ENCODE data around the gene NSMCE4A. TPM values are rescaled to one million over a fixed set of nuclear protein-coding genes. Genes with fewer than 3 reads are reported as not detected.
A peak's percentile ranks its signal among the peaks of the same experiment; 100 is the strongest.
"Not testable (repeated sequence)": the region's sequence is repeated elsewhere in the genome, so short reads cannot be mapped to it uniquely, and the experiment has no call there.

NSMCE4A gene
- polyA plus RNA-seq, 2 donors = 39.8 to 61.4 TPM

DNA sequence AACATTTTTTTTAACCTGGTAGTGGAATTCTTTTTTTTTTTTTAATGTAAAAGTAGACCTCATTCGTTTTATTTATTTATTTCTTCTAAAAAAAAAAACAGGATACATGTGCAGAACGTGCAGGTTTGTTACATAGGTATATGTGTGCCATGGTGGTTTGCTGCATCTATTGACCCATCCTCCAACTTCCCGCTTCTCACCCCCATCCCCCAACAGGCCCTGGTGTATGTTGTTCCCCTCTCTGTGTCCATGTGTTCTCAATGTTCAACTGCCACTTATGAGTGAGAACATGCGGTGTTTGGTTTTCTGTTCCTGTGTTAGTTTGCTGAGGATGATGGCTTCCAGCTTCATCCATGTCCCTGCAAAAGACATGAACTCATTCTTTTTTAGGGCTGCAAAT lies 42.9 kb upstream of the NSMCE4A start:
- H3K4me1 ChIP-seq (ENCODE audit: control insufficient read depth in 2 of 2, insufficient read depth in 2 of 2, low read length in 1 of 2) = not testable (repeated sequence)
- WGBS, 2 donors = 75% methylated on average over 4 of the region's 4 CpGs

DNA sequence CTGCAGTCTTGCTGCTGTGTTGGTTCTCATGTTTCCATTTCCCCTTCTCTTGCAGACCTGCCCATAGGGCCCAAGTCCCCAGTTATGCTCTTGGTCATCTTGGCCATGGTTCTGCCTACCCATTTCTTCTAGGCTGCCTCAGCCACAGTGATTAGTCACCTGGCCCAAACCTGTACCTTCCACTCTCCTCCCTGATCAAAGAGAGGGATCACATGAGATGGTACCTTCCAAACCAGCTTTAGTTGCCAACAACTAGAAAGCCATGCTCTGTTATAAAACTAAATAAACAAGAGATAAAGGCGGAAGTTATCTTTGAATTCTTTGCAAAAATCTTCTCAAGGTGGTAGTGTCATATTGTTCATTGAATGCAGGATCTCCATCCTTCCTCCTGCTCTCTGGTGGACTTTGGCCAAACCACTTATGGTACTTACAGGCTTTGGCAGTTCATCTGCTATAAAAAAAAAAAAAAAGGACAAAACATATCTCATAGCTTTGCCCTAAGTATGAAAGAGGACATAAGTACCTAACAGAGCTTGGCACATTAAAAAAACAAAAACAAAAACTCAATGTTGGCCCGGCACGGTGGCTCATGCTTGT lies 39.7 kb upstream of the NSMCE4A start:
- WGBS, 2 donors = 35 to 64% methylated on average over 3 of the region's 3 CpGs
- no peak overlapping the region for H3K27ac ChIP-seq (ENCODE audit: low read depth in 2 of 2, low read length in 1 of 2)

More for the DNA sequence above, 42.9 kb upstream of the NSMCE4A start:
- H3K9me3 ChIP-seq (ENCODE audit: control insufficient read depth in 2 of 2, insufficient read depth in 1 of 2, low read depth in 1 of 2, low read length in 1 of 2); H3K36me3 ChIP-seq (ENCODE audit: control insufficient read depth in 2 of 2, insufficient read depth in 2 of 2, low read length in 1 of 2); H3K27me3 ChIP-seq (ENCODE audit: control insufficient read depth in 1 of 2, insufficient read depth in 2 of 2, low read length in 2 of 2): not testable (repeated sequence)
- peak overlapping the region in 1 of 2 donors; percentile 70 for H3K4me3 ChIP-seq (ENCODE audit: low read depth in 1 of 2, low read length in 2 of 2)
- H3K27ac ChIP-seq (ENCODE audit: low read depth in 2 of 2, low read length in 1 of 2) = peak overlapping the region in 1 of 2 donors; percentile 26

DNA sequence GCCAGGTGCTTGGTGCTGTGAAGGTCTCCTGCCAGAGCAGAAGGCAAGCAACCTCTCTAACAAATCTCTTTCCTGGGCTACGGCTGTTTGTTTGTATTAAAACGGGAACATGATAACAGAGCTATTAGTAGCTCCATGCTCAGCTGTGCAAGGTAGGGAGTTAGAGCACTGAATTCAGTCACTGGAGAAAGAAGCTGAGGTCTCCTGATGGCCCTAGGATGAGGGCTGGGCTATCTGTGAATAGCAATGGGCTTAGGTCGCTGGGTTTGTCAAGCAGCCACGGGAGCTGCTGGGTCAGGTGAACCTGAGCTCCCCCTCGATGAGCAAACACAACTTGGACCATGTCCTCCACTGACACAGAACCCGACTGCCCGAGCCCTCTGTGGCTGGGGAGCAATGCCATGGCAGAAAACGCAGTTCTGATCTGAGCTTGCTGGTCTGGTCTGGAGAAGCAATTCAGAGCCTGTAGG lies 38.3 kb upstream of the NSMCE4A start:
- H3K27ac ChIP-seq (ENCODE audit: low read depth in 2 of 2, low read length in 1 of 2) = no peak overlapping the region
- WGBS, 2 donors = 65 to 75% methylated on average over 8 of the region's 8 CpGs
- H3K9me3 ChIP-seq (ENCODE audit: control insufficient read depth in 2 of 2, insufficient read depth in 1 of 2, low read depth in 1 of 2, low read length in 1 of 2) = no peaks in the 10 kb centered on the region
- H3K4me3 ChIP-seq (ENCODE audit: low read depth in 1 of 2, low read length in 2 of 2) = no peak overlapping the region
- H3K4me1 ChIP-seq (ENCODE audit: control insufficient read depth in 2 of 2, insufficient read depth in 2 of 2, low read length in 1 of 2) = peaks cover 0 to 4% of the 10 kb centered on the region in 2 donors
- no peaks in the 10 kb centered on the region for H3K27me3 ChIP-seq (ENCODE audit: control insufficient read depth in 1 of 2, insufficient read depth in 2 of 2, low read length in 2 of 2)
- H3K36me3 ChIP-seq (ENCODE audit: control insufficient read depth in 2 of 2, insufficient read depth in 2 of 2, low read length in 1 of 2) = no peaks in the 10 kb centered on the region

More for the DNA sequence above, 39.7 kb upstream of the NSMCE4A start:
- no peak overlapping the region for H3K4me3 ChIP-seq (ENCODE audit: low read depth in 1 of 2, low read length in 2 of 2)
- no peaks in the 10 kb centered on the region for H3K9me3 ChIP-seq (ENCODE audit: control insufficient read depth in 2 of 2, insufficient read depth in 1 of 2, low read depth in 1 of 2, low read length in 1 of 2)
- no peaks in the 10 kb centered on the region for H3K36me3 ChIP-seq (ENCODE audit: control insufficient read depth in 2 of 2, insufficient read depth in 2 of 2, low read length in 1 of 2)
- H3K27me3 ChIP-seq (ENCODE audit: control insufficient read depth in 1 of 2, insufficient read depth in 2 of 2, low read length in 2 of 2) = no peaks in the 10 kb centered on the region
- H3K4me1 ChIP-seq (ENCODE audit: control insufficient read depth in 2 of 2, insufficient read depth in 2 of 2, low read length in 1 of 2) = peaks cover 0 to 4% of the 10 kb centered on the region in 2 donors

DNA sequence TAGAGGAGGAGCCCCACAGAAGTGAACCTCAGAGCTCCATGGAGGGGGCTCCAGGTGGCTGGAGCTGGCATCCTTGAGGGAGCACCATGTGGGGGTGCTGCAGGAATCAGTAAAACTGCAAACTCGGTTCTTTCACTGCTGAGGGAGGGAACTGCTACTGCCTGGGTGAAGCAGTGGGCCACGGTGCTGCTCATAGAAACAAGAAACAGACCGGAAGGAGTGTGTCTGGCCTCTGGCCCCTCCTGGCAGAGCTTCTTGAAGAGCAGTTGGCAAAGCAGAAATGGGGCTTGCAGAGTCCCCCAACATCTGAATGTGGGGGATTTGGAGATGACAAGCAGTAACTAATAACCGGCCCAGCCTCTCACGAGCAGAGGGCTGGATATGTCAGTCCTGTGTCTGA lies 37.7 kb upstream of the NSMCE4A start:
- Histone ChIP-seq H3K9me3 (ENCODE audit: control insufficient read depth in 2 of 2, insufficient read depth in 1 of 2, low read depth in 1 of 2, low read length in 1 of 2) (no peaks in the 10 kb centered on the region), H3K4me3 (ENCODE audit: low read depth in 1 of 2, low read length in 2 of 2) (no peak overlapping the region), H3K27me3 (ENCODE audit: control insufficient read depth in 1 of 2, insufficient read depth in 2 of 2, low read length in 2 of 2) (no peaks in the 10 kb centered on the region), H3K36me3 (ENCODE audit: control insufficient read depth in 2 of 2, insufficient read depth in 2 of 2, low read length in 1 of 2) (no peaks in the 10 kb centered on the region), H3K27ac (ENCODE audit: low read depth in 2 of 2, low read length in 1 of 2) (no peak overlapping the region), H3K4me1 (ENCODE audit: control insufficient read depth in 2 of 2, insufficient read depth in 2 of 2, low read length in 1 of 2) (peaks cover 0 to 4% of the 10 kb centered on the region in 2 donors)
- WGBS, 2 donors = 81 to 89% methylated on average over 5 of the region's 5 CpGs

DNA sequence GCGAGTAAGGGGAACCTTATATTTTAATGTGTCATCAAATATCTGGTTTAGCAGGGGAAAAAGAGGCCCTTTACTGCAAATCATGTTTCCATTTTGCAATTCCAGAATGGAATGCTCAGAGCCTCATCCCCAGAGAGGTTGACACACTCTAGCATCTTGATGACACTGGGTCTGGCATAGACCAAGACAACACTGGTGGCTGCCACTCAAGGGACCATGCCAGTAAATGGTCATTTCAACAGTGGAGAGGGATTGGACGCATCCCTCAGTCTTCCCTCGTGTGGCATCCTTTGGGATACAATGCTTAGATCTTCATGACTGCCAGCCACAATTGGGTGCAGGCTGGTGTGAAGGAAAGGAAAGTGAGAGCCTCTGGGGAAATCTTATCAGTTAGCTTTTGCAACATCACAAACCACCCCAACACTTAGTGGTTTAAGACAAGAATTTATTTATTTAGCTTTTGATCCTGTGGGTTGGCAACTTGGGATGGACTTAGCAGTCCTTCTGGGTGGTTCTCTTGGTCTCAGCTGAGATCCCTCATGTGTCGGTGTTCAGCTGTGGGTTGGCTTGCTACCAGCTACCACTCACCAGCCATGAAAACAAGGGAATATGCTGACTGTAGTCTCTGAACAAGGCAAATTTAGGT lies 35.5 kb upstream of the NSMCE4A start:
- no peaks in the 10 kb centered on the region for H3K36me3 ChIP-seq (ENCODE audit: control insufficient read depth in 2 of 2, insufficient read depth in 2 of 2, low read length in 1 of 2)
- 82 to 85% methylated on average over 4 of the region's 4 CpGs for WGBS, 2 donors
- no peak overlapping the region for H3K27ac ChIP-seq (ENCODE audit: low read depth in 2 of 2, low read length in 1 of 2)
- H3K27me3 ChIP-seq (ENCODE audit: control insufficient read depth in 1 of 2, insufficient read depth in 2 of 2, low read length in 2 of 2) = no peaks in the 10 kb centered on the region
- H3K4me1 ChIP-seq (ENCODE audit: control insufficient read depth in 2 of 2, insufficient read depth in 2 of 2, low read length in 1 of 2) = peaks cover 0 to 4% of the 10 kb centered on the region in 2 donors
- H3K4me3 ChIP-seq (ENCODE audit: low read depth in 1 of 2, low read length in 2 of 2) = no peak overlapping the region
- H3K9me3 ChIP-seq (ENCODE audit: control insufficient read depth in 2 of 2, insufficient read depth in 1 of 2, low read depth in 1 of 2, low read length in 1 of 2) = no peaks in the 10 kb centered on the region

DNA sequence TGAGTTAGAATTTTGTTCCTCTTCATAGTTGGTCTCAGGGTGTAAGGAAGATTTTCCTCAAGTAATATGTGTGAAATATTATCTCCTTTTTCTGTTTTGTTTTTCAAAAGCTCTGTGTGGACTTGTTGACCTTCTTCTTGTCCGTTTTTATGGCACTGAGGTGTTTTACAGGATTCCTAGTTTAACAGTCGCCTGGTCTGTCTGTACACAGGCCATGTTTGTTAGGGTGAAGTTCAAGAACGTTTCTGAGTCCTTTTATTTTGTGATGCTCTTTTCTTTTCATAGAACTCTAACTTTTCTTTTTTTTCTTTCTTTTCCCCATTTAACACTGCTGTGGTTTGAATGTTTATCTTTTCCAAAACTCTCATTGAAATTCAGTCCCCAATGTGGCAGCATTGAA lies 32.4 kb upstream of the NSMCE4A start:
- 40 to 60% methylated on average over 3 of the region's 3 CpGs for WGBS, 2 donors
- H3K27me3 ChIP-seq (ENCODE audit: control insufficient read depth in 1 of 2, insufficient read depth in 2 of 2, low read length in 2 of 2) = no peaks in the 10 kb centered on the region
- H3K9me3 ChIP-seq (ENCODE audit: control insufficient read depth in 2 of 2, insufficient read depth in 1 of 2, low read depth in 1 of 2, low read length in 1 of 2) = no peaks in the 10 kb centered on the region
- H3K4me3 ChIP-seq (ENCODE audit: low read depth in 1 of 2, low read length in 2 of 2) = no peak overlapping the region
- no peaks in the 10 kb centered on the region for H3K4me1 ChIP-seq (ENCODE audit: control insufficient read depth in 2 of 2, insufficient read depth in 2 of 2, low read length in 1 of 2)
- H3K27ac ChIP-seq (ENCODE audit: low read depth in 2 of 2, low read length in 1 of 2) = no peak overlapping the region
- H3K36me3 ChIP-seq (ENCODE audit: control insufficient read depth in 2 of 2, insufficient read depth in 2 of 2, low read length in 1 of 2) = no peaks in the 10 kb centered on the region

DNA sequence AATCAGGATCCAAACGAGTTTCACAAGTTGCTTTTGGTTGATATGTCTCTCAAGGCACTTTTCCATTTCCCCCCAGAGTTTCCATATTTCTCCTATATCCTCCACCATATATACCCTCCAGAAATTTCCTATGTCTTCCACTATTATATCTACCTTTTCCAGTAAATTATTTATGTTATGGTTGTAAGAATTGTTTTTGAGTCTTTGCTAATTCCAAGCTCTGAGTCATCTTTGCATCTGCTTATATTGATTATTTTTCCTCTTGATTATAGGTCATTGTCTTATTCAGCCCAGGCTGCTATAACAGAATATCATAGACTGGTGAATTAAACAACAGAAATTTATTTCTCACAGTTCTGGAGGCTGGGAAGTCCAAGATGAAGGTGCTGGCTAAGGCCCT lies 26.7 kb upstream of the NSMCE4A start:
- no peaks in the 10 kb centered on the region for H3K36me3 ChIP-seq (ENCODE audit: control insufficient read depth in 2 of 2, insufficient read depth in 2 of 2, low read length in 1 of 2)
- no peak overlapping the region for H3K4me3 ChIP-seq (ENCODE audit: low read depth in 1 of 2, low read length in 2 of 2)
- no peak overlapping the region for H3K27ac ChIP-seq (ENCODE audit: low read depth in 2 of 2, low read length in 1 of 2)
- H3K4me1 ChIP-seq (ENCODE audit: control insufficient read depth in 2 of 2, insufficient read depth in 2 of 2, low read length in 1 of 2) = no peaks in the 10 kb centered on the region
- H3K9me3 ChIP-seq (ENCODE audit: control insufficient read depth in 2 of 2, insufficient read depth in 1 of 2, low read depth in 1 of 2, low read length in 1 of 2) = peaks cover 0 to 2% of the 10 kb centered on the region in 2 donors
- H3K27me3 ChIP-seq (ENCODE audit: control insufficient read depth in 1 of 2, insufficient read depth in 2 of 2, low read length in 2 of 2) = no peaks in the 10 kb centered on the region
- 65 to 69% methylated on average over 1 of the region's 1 CpG for WGBS, 2 donors

DNA sequence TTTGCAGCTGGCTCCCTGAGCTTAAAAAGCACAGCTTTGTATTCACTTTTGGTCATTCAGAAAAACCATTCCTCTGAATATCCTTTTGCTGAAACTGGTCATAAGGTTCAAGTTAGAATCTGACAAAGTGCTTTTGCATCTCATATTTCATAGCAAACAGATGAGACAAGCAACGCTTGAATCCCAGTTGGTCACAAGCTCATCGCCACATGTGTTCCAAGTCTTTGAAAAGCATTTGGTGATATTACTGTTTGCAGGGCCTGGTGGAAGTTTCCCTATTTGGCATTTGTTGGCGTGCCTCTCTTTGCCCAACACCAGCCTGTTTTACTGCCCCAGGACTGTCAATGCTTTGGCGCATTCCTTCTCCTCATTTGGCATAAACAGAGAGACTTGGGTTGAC lies 24.3 kb upstream of the NSMCE4A start:
- no peaks in the 10 kb centered on the region for H3K36me3 ChIP-seq (ENCODE audit: control insufficient read depth in 2 of 2, insufficient read depth in 2 of 2, low read length in 1 of 2)
- no peaks in the 10 kb centered on the region for H3K27me3 ChIP-seq (ENCODE audit: control insufficient read depth in 1 of 2, insufficient read depth in 2 of 2, low read length in 2 of 2)
- 90 to 92% methylated on average over 4 of the region's 4 CpGs for WGBS, 2 donors
- H3K4me3 ChIP-seq (ENCODE audit: low read depth in 1 of 2, low read length in 2 of 2) = no peak overlapping the region
- peaks cover 0 to 2% of the 10 kb centered on the region in 2 donors for H3K9me3 ChIP-seq (ENCODE audit: control insufficient read depth in 2 of 2, insufficient read depth in 1 of 2, low read depth in 1 of 2, low read length in 1 of 2)
- peaks cover 3 to 6% of the 10 kb centered on the region in 2 donors for H3K4me1 ChIP-seq (ENCODE audit: control insufficient read depth in 2 of 2, insufficient read depth in 2 of 2, low read length in 1 of 2)
- peak overlapping the region in 1 of 2 donors; percentile 40 for H3K27ac ChIP-seq (ENCODE audit: low read depth in 2 of 2, low read length in 1 of 2)

DNA sequence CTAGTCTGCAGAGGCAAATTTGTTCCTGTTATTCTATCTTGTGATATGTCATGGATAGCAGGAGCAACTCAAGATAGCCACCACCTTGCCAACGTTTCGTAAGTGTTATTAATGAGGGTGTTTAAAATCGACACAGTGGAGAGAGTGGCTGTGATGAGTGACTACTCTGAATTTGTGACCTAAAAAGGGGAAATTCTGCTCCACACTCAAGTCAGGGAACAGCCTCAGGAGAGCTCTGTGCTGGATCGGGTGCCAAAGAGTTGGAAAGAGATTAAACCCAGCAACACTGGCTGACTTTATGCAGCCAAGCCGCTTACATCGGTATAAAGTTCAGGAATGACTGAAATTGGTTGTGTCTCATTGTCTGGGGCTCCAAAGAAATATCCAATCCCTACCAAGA lies 23.4 kb upstream of the NSMCE4A start:
- Histone ChIP-seq H3K4me3 (ENCODE audit: low read depth in 1 of 2, low read length in 2 of 2) (no peak overlapping the region), H3K27ac (ENCODE audit: low read depth in 2 of 2, low read length in 1 of 2) (no peak overlapping the region), H3K36me3 (ENCODE audit: control insufficient read depth in 2 of 2, insufficient read depth in 2 of 2, low read length in 1 of 2) (no peaks in the 10 kb centered on the region), H3K9me3 (ENCODE audit: control insufficient read depth in 2 of 2, insufficient read depth in 1 of 2, low read depth in 1 of 2, low read length in 1 of 2) (peaks cover 0 to 2% of the 10 kb centered on the region in 2 donors), H3K27me3 (ENCODE audit: control insufficient read depth in 1 of 2, insufficient read depth in 2 of 2, low read length in 2 of 2) (no peaks in the 10 kb centered on the region), H3K4me1 (ENCODE audit: control insufficient read depth in 2 of 2, insufficient read depth in 2 of 2, low read length in 1 of 2) (peaks cover 3 to 7% of the 10 kb centered on the region in 2 donors)
- WGBS, 2 donors = 57 to 63% methylated on average over 6 of the region's 6 CpGs
